SH-SY5Y (cell line): ENCODE results near the gene SPTLC1.

Experiments
- GATA2 ChIP-seq: IDR thresholded peaks from 2 replicates; pipeline ENCODE4 v1.6.1; 2011; ENCODE audit warnings: mild to moderate bottlenecking, low read depth, low read length
- GATA3 ChIP-seq: IDR thresholded peaks from 2 replicates; pipeline ENCODE4 v1.6.1; 2011; ENCODE audit warnings: low read depth, mild to moderate bottlenecking, low read length, moderate library complexity

DNA sequence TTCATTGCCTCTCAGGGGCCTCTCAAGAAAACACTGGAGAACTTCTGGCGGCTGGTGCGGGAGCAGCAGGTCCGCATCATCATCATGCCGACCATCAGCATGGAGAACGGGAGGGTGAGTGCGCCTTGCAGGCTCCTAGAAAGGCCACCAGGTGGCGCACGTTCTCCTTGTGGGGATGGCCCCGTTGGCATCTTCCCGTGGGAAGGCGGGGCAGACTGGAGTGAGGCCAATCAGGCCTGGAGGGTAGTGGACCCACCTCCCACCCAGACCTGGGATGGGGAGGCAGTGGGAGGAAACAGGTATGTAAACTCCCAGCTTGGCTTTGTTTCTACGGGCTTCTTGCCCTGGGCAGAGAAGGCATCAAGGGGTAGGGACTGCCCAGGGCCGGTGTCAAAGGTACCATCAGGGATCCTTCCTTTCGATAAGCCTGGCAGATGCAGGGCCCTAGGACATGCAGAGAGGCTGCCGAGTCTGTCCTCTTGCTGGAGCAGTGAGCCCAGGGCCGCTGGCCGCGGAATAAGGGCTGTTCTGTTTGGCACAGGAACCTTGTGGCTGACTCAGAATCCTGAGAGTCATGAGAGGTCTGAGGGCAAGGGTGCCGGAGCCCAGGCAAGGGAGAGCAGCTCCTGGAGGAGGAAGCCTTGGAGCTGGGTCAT, 18.9 kb upstream of the SPTLC1 start:
- TF ChIP-seq GATA3, result no peak
- TF ChIP-seq GATA2, result no peak
